ENCODE results near the gene GLB1L.

GLB1L gene

GRCh38 chr2:219252900-219253752, 7.9 kb upstream of the GLB1L start, which contains the start of gene TUBA4B:
TUBA4B (plus strand) TSS chr2:219253243; CDS start chr2:219253408, 165 bp downstream.
- no peak for DNase-seq (ENCODE audit: low read depth, low spot score)

GRCh38 chr2:219252570-219252899, 7.3 kb upstream of the GLB1L start:
- no peak for DNase-seq (ENCODE audit: low read depth, low spot score)

GRCh38 chr2:219252084-219252483, 6.8 kb upstream of the GLB1L start:
- DNase-seq (ENCODE audit: low read depth, low spot score): no peak

- DNase-seq (ENCODE audit: low read depth, low spot score): no peak
These were observed 6.4 kb upstream of the GLB1L start for GRCh38 chr2:219251656-219252055.

GRCh38 chr2:219250049-219250781, 5.0 kb upstream of the GLB1L start:
- DNase-seq (ENCODE audit: low read depth, low spot score): no peak

GRCh38 chr2:219249203-219249980, 4.1 kb upstream of the GLB1L start:
- DNase-seq (ENCODE audit: low read depth, low spot score): no peak

- no peak for DNase-seq (ENCODE audit: low read depth, low spot score)
These were observed 3.6 kb upstream of the GLB1L start for GRCh38 chr2:219248845-219249202.

- DNase-seq (ENCODE audit: low read depth, low spot score): peak; percentile 42
These were observed 2.7 kb upstream of the GLB1L start for GRCh38 chr2:219247678-219248642.

GRCh38 chr2:219246559-219246958, 1.3 kb upstream of the GLB1L start:
- DNase-seq (ENCODE audit: low read depth, low spot score): no peak

GRCh38 chr2:219245899-219246230, 621 bp upstream of the GLB1L start:
- no peak for DNase-seq (ENCODE audit: low read depth, low spot score)

GRCh38 chr2:219244789-219245147, 476 bp downstream of the GLB1L start:
- no peak for DNase-seq (ENCODE audit: low read depth, low spot score)

- no peak for DNase-seq (ENCODE audit: low read depth, low spot score)
These were observed 1.9 kb downstream of the GLB1L start for GRCh38 chr2:219243291-219243761.

GRCh38 chr2:219234331-219234730, 10.9 kb downstream of the GLB1L start:
- no peak for DNase-seq (ENCODE audit: low read depth, low spot score)

- no peak for DNase-seq (ENCODE audit: low read depth, low spot score)
These were observed 15.1 kb downstream of the GLB1L start for GRCh38 chr2:219230059-219230540.

- DNase-seq (ENCODE audit: low read depth, low spot score): peak; percentile 98
These were observed 15.8 kb downstream of the GLB1L start, which contains the start of the genes ANKZF1 and ATG9A for GRCh38 chr2:219229305-219230058. ANKZF1 (plus strand) TSS chr2:219229806; CDS start chr2:219230258, 452 bp downstream. ATG9A (minus strand) TSS chr2:219229636; CDS start chr2:219228024, 1,612 bp downstream.

GRCh38 chr2:219228911-219229304, 16.3 kb downstream of the GLB1L start:
- no peak for DNase-seq (ENCODE audit: low read depth, low spot score)

GRCh38 chr2:219228041-219228910, 17.0 kb downstream of the GLB1L start:
- no peak for DNase-seq (ENCODE audit: low read depth, low spot score)

- DNase-seq (ENCODE audit: low read depth, low spot score): no peak
These were observed 19.9 kb downstream of the GLB1L start for GRCh38 chr2:219225350-219225749.

All from activated CD4-positive, CD25-positive, alpha-beta regulatory T cell treated with anti-CD3 and anti-CD28 coated beads, Interleukin-2, amount 50 U/mL, for 16 hours (primary cell).